Measurements from ENCODE around the gene SLIRP. TPM values are rescaled to one million over a fixed set of nuclear protein-coding genes. Genes with fewer than 3 reads are reported as not detected.
A peak's percentile ranks its signal among the peaks of the same experiment; 100 is the strongest.

SLIRP gene
- total and polyA plus RNA-seq, 2 of the 4 experiments (the other 2 are of a cell fraction), result 226 to 244 TPM

DNA sequence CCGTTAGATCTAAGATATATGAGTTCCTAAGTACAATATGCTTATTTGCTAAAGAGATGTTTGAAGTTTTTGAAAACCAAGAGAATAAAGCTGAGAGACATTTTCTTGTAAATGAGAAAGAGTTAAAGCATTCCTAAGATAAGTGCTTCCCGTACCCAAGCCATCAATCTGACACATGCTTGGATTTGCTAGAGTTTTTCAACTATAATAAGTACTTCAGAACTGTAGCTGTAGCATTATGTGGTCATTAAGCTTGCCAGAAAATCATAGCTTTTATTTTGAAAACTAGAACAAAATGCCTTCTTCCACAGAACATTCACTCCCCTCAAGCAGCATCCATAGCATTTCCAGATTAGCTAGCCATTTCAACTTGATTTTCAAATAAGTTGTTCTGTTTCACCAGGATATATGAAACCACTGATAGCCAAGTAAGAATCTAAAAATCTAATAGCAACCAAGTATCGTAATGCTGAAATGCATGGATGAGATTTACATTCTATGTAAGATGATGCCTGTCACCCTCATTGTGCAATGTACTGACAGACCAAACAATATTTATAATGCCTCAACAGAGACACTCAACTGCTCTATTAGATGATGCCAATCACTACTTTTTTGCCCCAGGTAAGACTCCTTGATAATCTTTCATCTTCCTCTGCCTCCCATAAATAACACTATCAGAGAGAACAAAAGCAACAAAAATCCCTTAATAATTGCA lies 45.1 kb downstream of the SLIRP start:
- H3K4me2 ChIP-seq (ENCODE audit: low read depth, low read length), result no peak overlapping the region
- H2BK120ac ChIP-seq (ENCODE audit: low read depth, low read length), result no peak overlapping the region
- no peak overlapping the region for H3K18ac ChIP-seq (ENCODE audit: low read depth, low read length)
- peaks cover 23% of the 10 kb centered on the region; the same call in 1 of the 2 replicates for H4K20me1 ChIP-seq (ENCODE audit: insufficient read depth, low read length)
- ChIA-PET CTCF (interaction anchor here (1.0 kb wide), 1 partner anchor 8 kb away, joined by 3 read pairs; the partner anchor contains the start of gene SNW1), POLR2A (ENCODE audit: unreplicated experiment) (no interaction called here)
- H4K91ac ChIP-seq (ENCODE audit: insufficient read depth, low read depth, low read length), result no peak overlapping the region
- H3K4me1 ChIP-seq (ENCODE audit: control insufficient read depth, insufficient read depth, low read length), result no peaks in the 10 kb centered on the region
- H3K27me3 ChIP-seq (ENCODE audit: control insufficient read depth, insufficient read depth, low read length), result no peaks in the 10 kb centered on the region
- no peak overlapping the region for H2AK5ac ChIP-seq (ENCODE audit: low read depth, low read length)
- TF ChIP-seq CEBPB (IDR thresholded peaks at IDR 0.05; ENCODE audit: low read depth, low read length), result peak; percentile 63
- TF ChIP-seq FOS (IDR thresholded peaks at IDR 0.05; ENCODE audit: low read depth, low read length), result no peak
- TF ChIP-seq SMC3 (IDR thresholded peaks at IDR 0.05; ENCODE audit: low read depth, low read length), result no peak
- TF ChIP-seq CHD1 (IDR thresholded peaks at IDR 0.05; ENCODE audit: low read depth, low read length), result no peak
- DNase-seq (peak; percentile 28), ATAC-seq (ENCODE audit: low read depth) (peak; percentile 65)
- H3K36me3 ChIP-seq (ENCODE audit: control insufficient read depth, insufficient read depth, low read length), result peaks cover 15% of the 10 kb centered on the region
- intact Hi-C loops (cut with micrococcal nuclease) (no loop called here), dilution Hi-C loops (cut with HindIII; ENCODE audit: low sequenced_read_pairs, unreplicated experiment) (no loop called here), in situ Hi-C loops (cut with MboI; ENCODE audit: low sequenced_read_pairs) (no loop called here)
- no peak overlapping the region for H2BK15ac ChIP-seq (ENCODE audit: low read depth, low read length)
- no peak overlapping the region for H2BK20ac ChIP-seq (ENCODE audit: low read depth, low read length)
- H3K4me3 ChIP-seq (ENCODE audit: insufficient read depth, low read depth, low read length), result no peak overlapping the region
- H3K9ac ChIP-seq (ENCODE audit: low read depth, low read length), result no peak overlapping the region
- no peak overlapping the region for H2AFZ ChIP-seq (replicated peaks; ENCODE audit: low read length, poor library complexity)
- H3K23ac ChIP-seq (ENCODE audit: low read depth, low read length), result no peak overlapping the region
- H3K4ac ChIP-seq (ENCODE audit: low read depth, low read length), result no peak overlapping the region
- no peak overlapping the region for H2AK9ac ChIP-seq (replicated peaks; ENCODE audit: low read depth, low read length, poor library complexity)
- H4K8ac ChIP-seq (ENCODE audit: low read depth in 2 of 2, low read length in 2 of 2), result no peak overlapping the region
- no peak overlapping the region for H3K14ac ChIP-seq (replicated peaks; ENCODE audit: low read depth, low read length)
- no peaks in the 10 kb centered on the region for H3K9me3 ChIP-seq (ENCODE audit: control insufficient read depth, insufficient read depth, low read length)
- H4K5ac ChIP-seq (ENCODE audit: low read depth, low read length), result no peak overlapping the region
- BruUV-seq (replicated peaks), result no TSS peak
- WGBS, 2 experiments (ENCODE audit: extremely low coverage in 2 of 2, insufficient read length in 1 of 2), result no CpG with 5 or more reads among the region's 3 CpGs
- no peak overlapping the region for H3K56ac ChIP-seq (ENCODE audit: extremely low read depth, insufficient read depth, low read length)
- H2BK5ac ChIP-seq (ENCODE audit: low read depth, low read length, poor library complexity, severe bottlenecking), result no peak overlapping the region
- H3K27ac ChIP-seq (ENCODE audit: insufficient read depth, low read length), result no peak overlapping the region
- peaks cover 27 to 35% of the 10 kb centered on the region in 2 experiments for H3K79me1 ChIP-seq (ENCODE audit: low read depth in 1 of 2, low read length in 2 of 2)
- no peaks in the 10 kb centered on the region for H3K9me1 ChIP-seq (ENCODE audit: insufficient read depth, low read length)
